ENCODE data around the gene TM2D3. TPM values are rescaled to one million over a fixed set of nuclear protein-coding genes. Genes with fewer than 3 reads are reported as not detected.

Gene TM2D3
- total and polyA plus RNA-seq, 2 donors (not counting 3 experiments of a cell fraction or from before 2014, with no cell fraction given) = 34.3 to 51.5 TPM

DNA sequence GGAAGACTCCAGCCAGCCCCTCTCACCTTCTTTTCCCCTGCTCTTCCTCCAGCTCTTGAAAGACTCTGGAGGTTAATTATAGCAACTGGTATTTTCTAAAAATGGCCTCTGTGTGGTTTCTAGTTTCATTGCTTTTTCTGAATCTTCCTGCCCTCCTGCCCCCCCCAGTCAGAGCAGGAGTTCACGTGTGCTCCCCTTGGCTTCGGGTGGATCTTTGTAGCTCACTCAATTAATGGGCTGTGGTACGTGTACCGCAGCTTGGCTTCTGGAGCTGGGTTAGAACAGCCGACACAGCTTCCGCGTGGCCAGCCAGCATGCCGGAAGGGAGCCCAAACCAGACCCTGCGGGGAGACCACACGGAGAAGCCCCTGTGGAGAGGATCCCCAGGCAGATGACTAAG is 31.5 kb downstream of the TM2D3 start:
- BruUV-seq (replicated peaks) = no TSS peak
- Histone ChIP-seq H3K36me3 (ENCODE audit: control insufficient read depth in 2 of 2, extremely low read depth in 1 of 2, insufficient read depth in 2 of 2, low read length in 2 of 2) (no peaks in the 10 kb centered on the region), H3K4me2 (ENCODE audit: insufficient read depth, low read length) (no peak overlapping the region), H3K9me3 (replicated peaks; ENCODE audit: control insufficient read depth, insufficient read depth, low read length) (no peaks in the 10 kb centered on the region), H3K79me2 (ENCODE audit: control insufficient read depth, insufficient read depth, low read length) (no peaks in the 10 kb centered on the region), H3K27ac (ENCODE audit: insufficient read depth, low read depth, low read length) (no peak overlapping the region), H3K9ac (replicated peaks; ENCODE audit: extremely low read depth, insufficient read depth, low read length) (no peak overlapping the region), H3K4me1 (ENCODE audit: control insufficient read depth, extremely low read depth, insufficient read depth, low read length) (no peaks in the 10 kb centered on the region), H4K20me1 (replicated peaks; ENCODE audit: control insufficient read depth, extremely low read depth, insufficient read depth, low read length) (no peaks in the 10 kb centered on the region), H3K4me3 (replicated peaks in 1 of 3; ENCODE audit: insufficient read depth in 1 of 3, low read depth in 1 of 3, low read length in 3 of 3) (no peak overlapping the region), H3K27me3 (ENCODE audit: control insufficient read depth in 2 of 2, insufficient read depth in 2 of 2, low read length in 2 of 2) (no peaks in the 10 kb centered on the region), H2AFZ (ENCODE audit: low read depth, low read length) (no peak overlapping the region), H3K9me1 (replicated peaks; ENCODE audit: control insufficient read depth, extremely low read depth, insufficient read depth, low read length) (no peaks in the 10 kb centered on the region)
- ChIA-PET POLR2A (no interaction called here), CTCF (interaction anchor here (0.9 to 1.1 kb wide), 2 partner anchors 12 to 331 kb away, joined by 3 read pairs; no protein-coding TSS in a partner anchor)
- intact Hi-C loops (cut with micrococcal nuclease) (no loop called here), dilution Hi-C loops (cut with MboI; ENCODE audit: extremely low pct_ligation_motif_present, low sequenced_read_pairs) (no loop called here)
- FAIRE-seq (no peak), DNase-seq (ENCODE audit: low read depth, low spot score) (no peak)
- TF ChIP-seq CTCF (IDR thresholded peaks at IDR 0.05; ENCODE audit: extremely low read depth in 1 of 2, insufficient read depth in 1 of 2, low read depth in 1 of 2, low read length in 2 of 2) = no peak
- TF ChIP-seq MYC (IDR thresholded peaks at IDR 0.05; ENCODE audit: low read depth, low read length) = no peak
- TF ChIP-seq EZH2 (IDR thresholded peaks at IDR 0.05; ENCODE audit: borderline replicate concordance, low read depth, low read length, severe bottlenecking) = no peak
- TF ChIP-seq, protein P1, sequence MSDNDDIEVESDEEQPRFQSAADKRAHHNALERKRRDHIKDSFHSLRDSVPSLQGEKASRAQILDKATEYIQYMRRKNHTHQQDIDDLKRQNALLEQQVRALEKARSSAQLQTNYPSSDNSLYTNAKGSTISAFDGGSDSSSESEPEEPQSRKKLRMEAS (IDR thresholded peaks at IDR 0.05; ENCODE audit: insufficient read depth, insufficient read length) = no peak
- TF ChIP-seq FOS (IDR thresholded peaks at IDR 0.05; ENCODE audit: borderline replicate concordance, insufficient read depth, low read length) = no peak
- no peak for TF ChIP-seq POLR2A (IDR thresholded peaks at IDR 0.05; ENCODE audit: low read depth, low read length)
- no peak for TF ChIP-seq POLR2AphosphoS5 (IDR thresholded peaks at IDR 0.05; ENCODE audit: insufficient read depth, low read depth, low read length)
- no peak for TF ChIP-seq GATA2 (IDR thresholded peaks at IDR 0.05; ENCODE audit: insufficient read depth, insufficient read length, low read depth, low read length)
- no peak for TF ChIP-seq JUN (IDR thresholded peaks at IDR 0.05; ENCODE audit: borderline replicate concordance, insufficient read depth, insufficient read length, low read depth)
